WTC11 (cell line): Measurements from ENCODE around the gene IFNA6. TPM values are rescaled to one million over a fixed set of nuclear protein-coding genes. Genes with fewer than 3 reads are reported as not detected.

Experiments
- ATAC-seq: fragments of 200-7000 bp; cut with Tn5 transposase; 2 replicates; pipeline ENCODE4 v1.10.0; 2021; ENCODE audit warnings: mild to moderate bottlenecking, moderate library complexity
- CTCF ChIA-PET: fragments of 300-600 bp; sonication (Branson Sonifier 250); formaldehyde crosslinking; loops from one replicate; lab custom pipeline; 2021; ENCODE audit warnings: antibody characterized with exemption; lab: Charles Lee
- POLR2A ChIA-PET: fragments of 350-600 bp; sonication (Branson Sonifier 250); formaldehyde crosslinking; loops from one replicate; lab custom pipeline; 2021; ENCODE audit warnings: antibody characterized with exemption; lab: Charles Lee
- DNase-seq: peaks from one replicate; pipeline ENCODE4 v3.0.0; 2021; ENCODE audit warnings: low spot score
- H3K27ac Mint-ChIP-seq: 2 replicates; pipeline ENCODE4 v1.8.0; 2021; ENCODE audit warnings: mixed read lengths
- H3K27me3 Mint-ChIP-seq: 2 replicates; pipeline ENCODE4 v1.8.0; 2021; ENCODE audit warnings: low read depth, mild to moderate bottlenecking, moderate library complexity, mixed read lengths
- H3K36me3 Mint-ChIP-seq: 2 replicates; pipeline ENCODE4 v1.8.0; 2021; ENCODE audit warnings: mixed read lengths
- H3K4me1 Mint-ChIP-seq: 2 replicates; pipeline ENCODE4 v1.8.0; 2022; ENCODE audit warnings: mixed read lengths
- H3K4me3 Mint-ChIP-seq: 2 replicates; pipeline ENCODE4 v1.8.0; 2021; ENCODE audit warnings: mild to moderate bottlenecking, moderate library complexity, mixed read lengths
- H3K9me3 Mint-ChIP-seq: 2 replicates; pipeline ENCODE4 v1.8.0; 2021; ENCODE audit warnings: mixed read lengths
- ATF1 ChIP-seq: sonication (generic); formaldehyde crosslinking; IDR thresholded peaks from 2 replicates; pipeline ENCODE4 v1.8.1; 2023; ENCODE audit warnings: mild to moderate bottlenecking, moderate library complexity, missing genetic modification reagents
- CBFB ChIP-seq: sonication (generic); formaldehyde crosslinking; IDR thresholded peaks from 2 replicates; pipeline ENCODE4 v1.8.1; 2022; ENCODE audit warnings: mild to moderate bottlenecking, low read depth, missing genetic modification reagents
- CREM ChIP-seq: sonication (generic); formaldehyde crosslinking; IDR thresholded peaks from 2 replicates; pipeline ENCODE4 v1.8.1; 2022; ENCODE audit warnings: mild to moderate bottlenecking, missing genetic modification reagents, moderate library complexity
- EMX1 ChIP-seq: fragments of 250-450 bp; sonication (Bioruptor Pico); IDR thresholded peaks from 2 replicates; pipeline ENCODE4 v1.8.0; 2021; ENCODE audit warnings: mild to moderate bottlenecking
- ESRRA ChIP-seq: sonication (generic); formaldehyde crosslinking; IDR thresholded peaks from 2 replicates; pipeline ENCODE4 v1.8.1; 2022; ENCODE audit warnings: mild to moderate bottlenecking, missing genetic modification reagents, borderline replicate concordance
- FOXK1 ChIP-seq: sonication (generic); formaldehyde crosslinking; IDR thresholded peaks from 2 replicates; pipeline ENCODE4 v1.8.0; 2022; ENCODE audit warnings: mild to moderate bottlenecking, moderate library complexity, missing genetic modification reagents
- MXD4 ChIP-seq: fragments of 250-450 bp; sonication (Bioruptor Pico); IDR thresholded peaks from 2 replicates; pipeline ENCODE4 v1.8.0; 2021; ENCODE audit warnings: mild to moderate bottlenecking, moderate library complexity, borderline replicate concordance
- MYBL2 ChIP-seq: sonication (generic); formaldehyde crosslinking; IDR thresholded peaks from 2 replicates; pipeline ENCODE4 v1.8.1; 2023; ENCODE audit warnings: mild to moderate bottlenecking, moderate library complexity, missing genetic modification reagents
- NFATC4 ChIP-seq: fragments of 250-450 bp; sonication (Bioruptor Pico); IDR thresholded peaks from 2 replicates; pipeline ENCODE4 v1.9.0; 2021; ENCODE audit warnings: mild to moderate bottlenecking
- OVOL2 ChIP-seq: fragments of 250-450 bp; sonication (Bioruptor Pico); IDR thresholded peaks from 2 replicates; pipeline ENCODE4 v1.9.0; 2021; ENCODE audit warnings: mild to moderate bottlenecking, borderline replicate concordance
- PRRX2 ChIP-seq: fragments of 250-450 bp; sonication (Bioruptor Pico); IDR thresholded peaks from 2 replicates; pipeline ENCODE4 v1.8.0; 2021; ENCODE audit warnings: mild to moderate bottlenecking
- RELA ChIP-seq: sonication (generic); formaldehyde crosslinking; IDR thresholded peaks from 2 replicates; pipeline ENCODE4 v1.8.1; 2022; ENCODE audit warnings: missing genetic modification reagents, mild to moderate bottlenecking, borderline replicate concordance
- RORB ChIP-seq: fragments of 250-450 bp; sonication (Bioruptor Pico); IDR thresholded peaks from 2 replicates; pipeline ENCODE4 v1.9.0; 2021; ENCODE audit warnings: mild to moderate bottlenecking
- SOX15 ChIP-seq: fragments of 250-450 bp; sonication (Bioruptor Pico); IDR thresholded peaks from 2 replicates; pipeline ENCODE4 v1.9.0; 2021; ENCODE audit warnings: mild to moderate bottlenecking
- TEAD4 ChIP-seq: sonication (generic); formaldehyde crosslinking; IDR thresholded peaks from 2 replicates; pipeline ENCODE4 v1.8.0; 2022; ENCODE audit warnings: mild to moderate bottlenecking, missing genetic modification reagents
- ZBTB21 ChIP-seq: sonication (generic); formaldehyde crosslinking; IDR thresholded peaks from 2 replicates; pipeline ENCODE4 v1.8.1; 2023; ENCODE audit warnings: mild to moderate bottlenecking, missing genetic modification reagents, borderline replicate concordance
- ZNF138 ChIP-seq: sonication (generic); formaldehyde crosslinking; conservative IDR thresholded peaks from 2 replicates; pipeline ENCODE4 v1.8.1; 2022; ENCODE audit warnings: mild to moderate bottlenecking, moderate library complexity, missing genetic modification reagents
- ZNF232 ChIP-seq: sonication (generic); formaldehyde crosslinking; IDR thresholded peaks from 2 replicates; pipeline ENCODE4 v1.8.0; 2022; ENCODE audit warnings: mild to moderate bottlenecking, missing genetic modification reagents
- ZNF423 ChIP-seq: fragments of 250-450 bp; sonication (Bioruptor Pico); IDR thresholded peaks from 2 replicates; pipeline ENCODE4 v2.1.2; 2022; ENCODE audit warnings: mild to moderate bottlenecking, moderate library complexity
- total RNA-seq: library from RNA; stranded (reverse); gene quantifications from 3 replicates; pipeline ENCODE4 v1.2.3, GENCODE V29; 2021
- TF ChIP-seq, protein P1 (sequence below): fragments of 250-450 bp; sonication (Bioruptor Pico); IDR thresholded peaks from 2 replicates; pipeline ENCODE4 v1.9.0; 2021; ENCODE audit warnings: moderate library complexity, mild to moderate bottlenecking, inconsistent platforms, borderline replicate concordance
- TF ChIP-seq, protein P2 (sequence below): fragments of 250-450 bp; sonication (Bioruptor Pico); IDR thresholded peaks from 2 replicates; pipeline ENCODE4 v1.9.0; 2021; ENCODE audit warnings: mild to moderate bottlenecking
- TF ChIP-seq, protein P3 (sequence below): sonication (generic); formaldehyde crosslinking; IDR thresholded peaks from 2 replicates; pipeline ENCODE4 v1.8.0; 2023; ENCODE audit warnings: missing genetic modification reagents, mild to moderate bottlenecking, borderline replicate concordance
- TF ChIP-seq, protein P4 (sequence below): sonication (generic); formaldehyde crosslinking; IDR thresholded peaks from 2 replicates; pipeline ENCODE4 v1.8.0; 2022; ENCODE audit warnings: mild to moderate bottlenecking, missing genetic modification reagents
- TF ChIP-seq, protein P5 (sequence below): sonication (generic); formaldehyde crosslinking; IDR thresholded peaks from 2 replicates; pipeline ENCODE4 v1.8.0; 2023; ENCODE audit warnings: missing genetic modification reagents
- TF ChIP-seq, protein P6 (sequence below): fragments of 250-450 bp; sonication (Bioruptor Pico); IDR thresholded peaks from 2 replicates; pipeline ENCODE4 v2.1.2; 2022; ENCODE audit warnings: mild to moderate bottlenecking, moderate library complexity
- TF ChIP-seq, protein P7 (sequence below): sonication (generic); formaldehyde crosslinking; IDR thresholded peaks from 2 replicates; pipeline ENCODE4 v1.8.1; 2022; ENCODE audit warnings: mild to moderate bottlenecking, moderate library complexity, missing genetic modification reagents

IFNA6 gene
- total RNA-seq, 1 experiment from 2014 or later: not detected

DNA sequence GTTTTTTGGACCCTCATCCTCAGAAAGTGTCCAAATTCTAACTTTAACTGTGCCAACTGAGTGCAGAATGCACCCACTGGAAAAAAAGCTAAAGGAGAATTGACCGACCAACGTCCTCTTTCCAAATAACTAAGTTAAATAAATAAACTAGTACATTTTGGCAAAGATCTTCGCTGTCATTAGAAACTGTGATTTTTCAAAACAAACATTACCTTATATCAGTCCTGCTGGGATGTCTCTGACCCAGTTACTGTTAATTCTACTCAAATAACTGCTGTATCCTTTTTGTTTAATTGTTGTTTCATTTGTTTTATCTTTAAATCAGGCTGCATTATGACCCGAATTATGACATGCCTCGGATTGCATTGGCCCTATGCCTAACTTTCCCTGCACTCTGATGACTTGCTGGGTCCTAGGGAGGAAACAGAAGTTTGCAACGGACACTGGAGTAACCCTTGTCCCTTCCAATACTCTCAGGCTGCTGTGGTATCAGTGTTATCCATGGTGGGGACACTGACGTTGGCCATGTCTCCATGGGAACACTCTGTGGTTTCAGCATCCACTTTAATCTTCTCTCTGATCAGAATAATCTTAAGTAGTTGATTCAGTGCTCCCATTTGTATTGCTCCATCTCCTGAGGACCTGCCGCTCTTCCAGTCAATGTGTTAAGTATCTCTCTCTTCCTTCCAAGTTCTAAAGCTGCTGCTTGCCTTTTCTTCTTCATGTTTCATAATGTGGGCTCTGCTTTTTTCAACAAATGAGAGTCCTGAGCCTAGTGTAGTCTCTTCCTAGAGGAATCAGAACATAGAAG lies 34.5 kb downstream of the IFNA6 start:
- H3K27me3 Mint-ChIP-seq: peaks cover 18% of the 10 kb centered on the region
- POLR2A ChIA-PET: no interaction called here
- CTCF ChIA-PET: interaction anchor here (1.0 to 2.7 kb wide), 5 partner anchors 10 to 139 kb away, joined by 3 to 21 read pairs (median 3); no protein-coding TSS in a partner anchor
- H3K4me1 Mint-ChIP-seq: peaks cover 4% of the 10 kb centered on the region
- H3K36me3 Mint-ChIP-seq: peaks cover 6% of the 10 kb centered on the region
- no peak for ATAC-seq
- no peak overlapping the region for H3K4me3 Mint-ChIP-seq
- no peak overlapping the region for H3K27ac Mint-ChIP-seq
- TF ChIP-seq, protein P1, sequence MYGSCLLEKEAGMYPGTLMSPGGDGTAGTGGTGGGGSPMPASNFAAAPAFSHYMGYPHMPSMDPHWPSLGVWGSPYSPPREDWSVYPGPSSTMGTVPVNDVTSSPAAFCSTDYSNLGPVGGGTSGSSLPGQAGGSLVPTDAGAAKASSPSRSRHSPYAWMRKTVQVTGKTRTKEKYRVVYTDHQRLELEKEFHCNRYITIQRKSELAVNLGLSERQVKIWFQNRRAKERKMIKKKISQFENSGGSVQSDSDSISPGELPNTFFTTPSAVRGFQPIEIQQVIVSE (CRISPR knock-in tag): no peak
- TF ChIP-seq NFATC4 (CRISPR knock-in tag) (no peak), ZNF423 (CRISPR knock-in tag) (no peak), CREM (CRISPR knock-in tag) (no peak), CBFB (CRISPR knock-in tag) (no peak), PRRX2 (CRISPR knock-in tag) (no peak), EMX1 (CRISPR knock-in tag) (no peak), SOX15 (no peak), ATF1 (CRISPR knock-in tag) (no peak), TEAD4 (CRISPR knock-in tag) (no peak), ZNF232 (no peak)
- TF ChIP-seq, protein P2, sequence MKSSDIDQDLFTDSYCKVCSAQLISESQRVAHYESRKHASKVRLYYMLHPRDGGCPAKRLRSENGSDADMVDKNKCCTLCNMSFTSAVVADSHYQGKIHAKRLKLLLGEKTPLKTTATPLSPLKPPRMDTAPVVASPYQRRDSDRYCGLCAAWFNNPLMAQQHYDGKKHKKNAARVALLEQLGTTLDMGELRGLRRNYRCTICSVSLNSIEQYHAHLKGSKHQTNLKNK (CRISPR knock-in tag): no peak
- TF ChIP-seq, protein P3, sequence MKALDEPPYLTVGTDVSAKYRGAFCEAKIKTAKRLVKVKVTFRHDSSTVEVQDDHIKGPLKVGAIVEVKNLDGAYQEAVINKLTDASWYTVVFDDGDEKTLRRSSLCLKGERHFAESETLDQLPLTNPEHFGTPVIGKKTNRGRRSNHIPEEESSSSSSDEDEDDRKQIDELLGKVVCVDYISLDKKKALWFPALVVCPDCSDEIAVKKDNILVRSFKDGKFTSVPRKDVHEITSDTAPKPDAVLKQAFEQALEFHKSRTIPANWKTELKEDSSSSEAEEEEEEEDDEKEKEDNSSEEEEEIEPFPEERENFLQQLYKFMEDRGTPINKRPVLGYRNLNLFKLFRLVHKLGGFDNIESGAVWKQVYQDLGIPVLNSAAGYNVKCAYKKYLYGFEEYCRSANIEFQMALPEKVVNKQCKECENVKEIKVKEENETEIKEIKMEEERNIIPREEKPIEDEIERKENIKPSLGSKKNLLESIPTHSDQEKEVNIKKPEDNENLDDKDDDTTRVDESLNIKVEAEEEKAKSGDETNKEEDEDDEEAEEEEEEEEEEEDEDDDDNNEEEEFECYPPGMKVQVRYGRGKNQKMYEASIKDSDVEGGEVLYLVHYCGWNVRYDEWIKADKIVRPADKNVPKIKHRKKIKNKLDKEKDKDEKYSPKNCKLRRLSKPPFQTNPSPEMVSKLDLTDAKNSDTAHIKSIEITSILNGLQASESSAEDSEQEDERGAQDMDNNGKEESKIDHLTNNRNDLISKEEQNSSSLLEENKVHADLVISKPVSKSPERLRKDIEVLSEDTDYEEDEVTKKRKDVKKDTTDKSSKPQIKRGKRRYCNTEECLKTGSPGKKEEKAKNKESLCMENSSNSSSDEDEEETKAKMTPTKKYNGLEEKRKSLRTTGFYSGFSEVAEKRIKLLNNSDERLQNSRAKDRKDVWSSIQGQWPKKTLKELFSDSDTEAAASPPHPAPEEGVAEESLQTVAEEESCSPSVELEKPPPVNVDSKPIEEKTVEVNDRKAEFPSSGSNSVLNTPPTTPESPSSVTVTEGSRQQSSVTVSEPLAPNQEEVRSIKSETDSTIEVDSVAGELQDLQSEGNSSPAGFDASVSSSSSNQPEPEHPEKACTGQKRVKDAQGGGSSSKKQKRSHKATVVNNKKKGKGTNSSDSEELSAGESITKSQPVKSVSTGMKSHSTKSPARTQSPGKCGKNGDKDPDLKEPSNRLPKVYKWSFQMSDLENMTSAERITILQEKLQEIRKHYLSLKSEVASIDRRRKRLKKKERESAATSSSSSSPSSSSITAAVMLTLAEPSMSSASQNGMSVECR: no peak
- TF ChIP-seq, protein P4, sequence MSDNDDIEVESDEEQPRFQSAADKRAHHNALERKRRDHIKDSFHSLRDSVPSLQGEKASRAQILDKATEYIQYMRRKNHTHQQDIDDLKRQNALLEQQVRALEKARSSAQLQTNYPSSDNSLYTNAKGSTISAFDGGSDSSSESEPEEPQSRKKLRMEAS (CRISPR knock-in tag): no peak
- TF ChIP-seq, protein P5, sequence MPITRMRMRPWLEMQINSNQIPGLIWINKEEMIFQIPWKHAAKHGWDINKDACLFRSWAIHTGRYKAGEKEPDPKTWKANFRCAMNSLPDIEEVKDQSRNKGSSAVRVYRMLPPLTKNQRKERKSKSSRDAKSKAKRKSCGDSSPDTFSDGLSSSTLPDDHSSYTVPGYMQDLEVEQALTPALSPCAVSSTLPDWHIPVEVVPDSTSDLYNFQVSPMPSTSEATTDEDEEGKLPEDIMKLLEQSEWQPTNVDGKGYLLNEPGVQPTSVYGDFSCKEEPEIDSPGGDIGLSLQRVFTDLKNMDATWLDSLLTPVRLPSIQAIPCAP (CRISPR knock-in tag): no peak
- TF ChIP-seq, protein P6, sequence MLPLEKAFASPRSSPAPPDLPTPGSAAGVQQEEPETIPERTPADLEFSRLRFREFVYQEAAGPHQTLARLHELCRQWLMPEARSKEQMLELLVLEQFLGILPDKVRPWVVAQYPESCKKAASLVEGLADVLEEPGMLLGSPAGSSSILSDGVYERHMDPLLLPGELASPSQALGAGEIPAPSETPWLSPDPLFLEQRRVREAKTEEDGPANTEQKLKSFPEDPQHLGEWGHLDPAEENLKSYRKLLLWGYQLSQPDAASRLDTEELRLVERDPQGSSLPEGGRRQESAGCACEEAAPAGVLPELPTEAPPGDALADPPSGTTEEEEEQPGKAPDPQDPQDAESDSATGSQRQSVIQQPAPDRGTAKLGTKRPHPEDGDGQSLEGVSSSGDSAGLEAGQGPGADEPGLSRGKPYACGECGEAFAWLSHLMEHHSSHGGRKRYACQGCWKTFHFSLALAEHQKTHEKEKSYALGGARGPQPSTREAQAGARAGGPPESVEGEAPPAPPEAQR: no peak
- DNase-seq: no peak
- peaks cover 13% of the 10 kb centered on the region for H3K9me3 Mint-ChIP-seq

DNA sequence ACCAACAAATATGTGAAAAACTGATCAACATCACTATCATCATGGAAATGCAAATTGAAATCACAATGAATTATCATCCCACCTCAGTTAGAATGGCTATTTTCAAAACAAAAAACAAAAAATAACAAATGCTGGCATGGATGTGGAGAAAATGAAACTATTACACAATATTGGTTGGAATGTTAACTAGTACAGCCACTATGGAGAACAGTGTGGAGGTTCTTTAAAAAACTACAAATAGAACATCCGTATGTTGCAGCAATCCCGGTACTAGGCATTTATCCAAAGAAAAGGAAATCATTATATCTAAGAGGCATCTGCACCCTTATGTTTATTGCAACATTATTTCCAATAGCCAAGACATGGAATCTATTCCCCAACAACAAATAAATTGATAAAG lies 36.5 kb downstream of the IFNA6 start:
- Mint-ChIP-seq H3K27me3 (peaks cover 18% of the 10 kb centered on the region), H3K36me3 (peaks cover 11% of the 10 kb centered on the region), H3K27ac (no peak overlapping the region), H3K4me3 (no peak overlapping the region), H3K9me3 (peaks cover 17% of the 10 kb centered on the region), H3K4me1 (peaks cover 4% of the 10 kb centered on the region)
- CTCF ChIA-PET: interaction anchor here (0.6 to 1.3 kb wide), 3 partner anchors 62 to 326 kb away, joined by 3 read pairs; no protein-coding TSS in a partner anchor
- POLR2A ChIA-PET: no interaction called here
- DNase-seq (no peak), ATAC-seq (no peak)
- TF ChIP-seq MYBL2 (CRISPR knock-in tag): no peak
- TF ChIP-seq CBFB (CRISPR knock-in tag): no peak
- TF ChIP-seq ZNF423 (CRISPR knock-in tag): no peak
- no peak for TF ChIP-seq TEAD4 (CRISPR knock-in tag)
- TF ChIP-seq OVOL2: no peak
- TF ChIP-seq ZNF138 (CRISPR knock-in tag): no peak
- TF ChIP-seq RORB (CRISPR knock-in tag): no peak
- TF ChIP-seq RELA (CRISPR knock-in tag): no peak
- no peak for TF ChIP-seq ESRRA (CRISPR knock-in tag)
- TF ChIP-seq, protein P4 (CRISPR knock-in tag): no peak
- TF ChIP-seq MXD4: no peak
- TF ChIP-seq, protein P7, sequence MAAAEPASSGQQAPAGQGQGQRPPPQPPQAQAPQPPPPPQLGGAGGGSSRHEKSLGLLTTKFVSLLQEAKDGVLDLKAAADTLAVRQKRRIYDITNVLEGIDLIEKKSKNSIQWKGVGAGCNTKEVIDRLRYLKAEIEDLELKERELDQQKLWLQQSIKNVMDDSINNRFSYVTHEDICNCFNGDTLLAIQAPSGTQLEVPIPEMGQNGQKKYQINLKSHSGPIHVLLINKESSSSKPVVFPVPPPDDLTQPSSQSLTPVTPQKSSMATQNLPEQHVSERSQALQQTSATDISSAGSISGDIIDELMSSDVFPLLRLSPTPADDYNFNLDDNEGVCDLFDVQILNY (CRISPR knock-in tag): no peak
- no peak for TF ChIP-seq FOXK1 (CRISPR knock-in tag)
- TF ChIP-seq ZBTB21 (CRISPR knock-in tag): no peak
